Prostate gland (tissue), 2 donors: ENCODE results near the gene AP3M1. TPM values are rescaled to one million over a fixed set of nuclear protein-coding genes. Genes with fewer than 3 reads are reported as not detected.

Source experiments
- DNase-seq: peaks from one replicate; pipeline ENCODE4 v3.0.0-alpha.2; 2019; ENCODE audit warnings: low spot score
- H3K27ac ChIP-seq, 2 donors: fragments of 200-600 bp; sonication (generic); 2 replicates each; pipeline ENCODE4 v1.5.1; 2017 to 2019
- H3K27me3 ChIP-seq: fragments of 200-600 bp; sonication (generic); replicated peaks from 2 replicates; pipeline ENCODE4 v1.5.1; 2019; ENCODE audit not compliant: insufficient read depth
- H3K36me3 ChIP-seq, 2 donors: fragments of 200-600 bp; sonication (generic); 1 replicate in 1 of 2; 2 replicates in 1 of 2; pipeline versions ENCODE4 v1.5.1 to v1.8.1; 2017 to 2019
- H3K4me1 ChIP-seq: fragments of 200-600 bp; sonication (generic); replicated peaks from 2 replicates; pipeline ENCODE4 v1.5.1; 2019
- H3K4me3 ChIP-seq, 2 donors: fragments of 200-600 bp; sonication (generic); 2 replicates each; pipeline ENCODE4 v1.5.1; 2017 to 2019
- H3K9me3 ChIP-seq: fragments of 200-600 bp; sonication (generic); 2 replicates; pipeline ENCODE4 v1.5.1; 2017
- POLR2A ChIP-seq: fragments of 450-650 bp; IDR thresholded peaks from one replicate; pipeline ENCODE4 v1.6.1; 2016; ENCODE audit warnings: antibody characterized with exemption, mild to moderate bottlenecking
- POLR2AphosphoS5 ChIP-seq: sonication (generic); formaldehyde crosslinking; IDR thresholded peaks from one replicate; pipeline ENCODE4 v1.6.1; 2017; ENCODE audit warnings: antibody characterized with exemption
- WGBS: methylation state at CpG from one replicate; pipeline ENCODE4 v1.1.5; 2018; 5-methylcytosine and 5-hydroxymethylcytosine counted together
- intact Hi-C: fragments of 100-400 bp; cut with DNase I; formaldehyde crosslinking; loops from one replicate; pipeline ENCODE4 v1.14.2; 2022
- total RNA-seq, 2 donors: library from RNA; depleted of rRNA; stranded (reverse); fragments of >200 nt; gene quantifications; one replicate each; pipeline ENCODE4 v1.1.0, GENCODE V29; 2016
- TF ChIP-seq, protein P1 (sequence below), 4 experiments: fragments of 200-600 bp in 2 of 4; fragments of 450-650 bp in 2 of 4; sonication (generic) in 2 of 4; IDR thresholded peaks; 1 replicate in 3 of 4; 2 replicates in 1 of 4; pipeline ENCODE4 v1.5.1; 2016 to 2019; ENCODE audit warnings: antibody characterized with exemption in 4 of 4, mild to moderate bottlenecking in 2 of 4, moderate library complexity in 2 of 4

AP3M1 gene
- total RNA-seq, 2 donors from 2014 or later = 29.6 to 34.9 TPM

DNA sequence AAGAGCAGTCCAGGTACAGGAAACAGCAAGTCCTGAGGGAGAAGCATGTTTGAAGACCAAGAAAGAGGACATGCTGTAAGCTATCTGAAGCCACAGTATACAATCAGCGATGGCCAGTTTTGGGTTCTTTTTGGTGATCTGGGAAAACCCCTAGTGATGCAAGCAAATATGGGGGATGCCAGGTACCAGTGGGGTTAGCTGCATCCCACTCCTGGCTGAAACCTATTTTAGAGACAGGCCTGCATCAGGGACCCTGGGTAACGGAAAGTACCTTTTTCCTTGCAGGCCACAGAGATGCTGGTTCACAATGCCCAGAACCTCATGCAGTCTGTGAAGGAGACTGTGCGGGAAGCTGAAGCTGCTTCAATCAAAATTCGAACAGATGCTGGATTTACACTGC, 32.9 kb downstream of the AP3M1 start:
- intact Hi-C loops = no loop called here
- WGBS = 87% methylated on average over 4 of the region's 4 CpGs

DNA sequence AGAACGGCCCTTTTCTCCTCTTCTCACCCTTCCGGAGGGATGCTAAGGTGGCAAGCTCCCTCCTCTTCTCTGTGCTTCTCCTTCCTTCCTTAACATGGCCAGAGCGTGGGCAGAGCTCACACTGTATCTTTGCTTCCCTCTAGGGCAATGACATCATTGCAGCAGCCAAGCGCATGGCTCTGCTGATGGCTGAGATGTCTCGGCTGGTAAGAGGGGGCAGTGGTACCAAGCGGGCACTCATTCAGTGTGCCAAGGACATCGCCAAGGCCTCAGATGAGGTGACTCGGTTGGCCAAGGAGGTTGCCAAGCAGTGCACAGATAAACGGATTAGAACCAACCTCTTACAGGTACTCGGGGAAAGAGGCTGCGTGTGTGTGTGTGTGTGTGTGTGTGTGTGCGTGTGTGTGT, 36.6 kb downstream of the AP3M1 start:
- H3K4me3 ChIP-seq = no peak overlapping the region
- H3K9me3 ChIP-seq = no peaks in the 10 kb centered on the region
- no peaks in the 10 kb centered on the region for H3K27me3 ChIP-seq
- TF ChIP-seq, protein P1, sequence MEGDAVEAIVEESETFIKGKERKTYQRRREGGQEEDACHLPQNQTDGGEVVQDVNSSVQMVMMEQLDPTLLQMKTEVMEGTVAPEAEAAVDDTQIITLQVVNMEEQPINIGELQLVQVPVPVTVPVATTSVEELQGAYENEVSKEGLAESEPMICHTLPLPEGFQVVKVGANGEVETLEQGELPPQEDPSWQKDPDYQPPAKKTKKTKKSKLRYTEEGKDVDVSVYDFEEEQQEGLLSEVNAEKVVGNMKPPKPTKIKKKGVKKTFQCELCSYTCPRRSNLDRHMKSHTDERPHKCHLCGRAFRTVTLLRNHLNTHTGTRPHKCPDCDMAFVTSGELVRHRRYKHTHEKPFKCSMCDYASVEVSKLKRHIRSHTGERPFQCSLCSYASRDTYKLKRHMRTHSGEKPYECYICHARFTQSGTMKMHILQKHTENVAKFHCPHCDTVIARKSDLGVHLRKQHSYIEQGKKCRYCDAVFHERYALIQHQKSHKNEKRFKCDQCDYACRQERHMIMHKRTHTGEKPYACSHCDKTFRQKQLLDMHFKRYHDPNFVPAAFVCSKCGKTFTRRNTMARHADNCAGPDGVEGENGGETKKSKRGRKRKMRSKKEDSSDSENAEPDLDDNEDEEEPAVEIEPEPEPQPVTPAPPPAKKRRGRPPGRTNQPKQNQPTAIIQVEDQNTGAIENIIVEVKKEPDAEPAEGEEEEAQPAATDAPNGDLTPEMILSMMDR (IDR thresholded peaks at IDR 0.05) = no peak
- TF ChIP-seq POLR2A (no peak), POLR2AphosphoS5 (no peak)
- H3K4me1 ChIP-seq = no peaks in the 10 kb centered on the region
- intact Hi-C loops = no loop called here
- DNase-seq = no peak
- 69% methylated on average over 12 of the region's 12 CpGs for WGBS
- peaks cover 2 to 17% of the 10 kb centered on the region in 2 donors for H3K36me3 ChIP-seq
- peak overlapping the region in 1 of 2 donors; percentile 21 for H3K27ac ChIP-seq

More for the DNA sequence above, 32.9 kb downstream of the AP3M1 start:
- Histone ChIP-seq H3K4me1 (peaks cover 7% of the 10 kb centered on the region), H3K27me3 (no peaks in the 10 kb centered on the region), H3K9me3 (no peaks in the 10 kb centered on the region), H3K36me3 (peaks cover 2 to 5% of the 10 kb centered on the region in 2 donors), H3K4me3 (no peak overlapping the region), H3K27ac (no peak overlapping the region)
- TF ChIP-seq, protein P1 (IDR thresholded peaks at IDR 0.05) = no peak
- TF ChIP-seq POLR2AphosphoS5 (no peak), POLR2A (no peak)
- no peak for DNase-seq

DNA sequence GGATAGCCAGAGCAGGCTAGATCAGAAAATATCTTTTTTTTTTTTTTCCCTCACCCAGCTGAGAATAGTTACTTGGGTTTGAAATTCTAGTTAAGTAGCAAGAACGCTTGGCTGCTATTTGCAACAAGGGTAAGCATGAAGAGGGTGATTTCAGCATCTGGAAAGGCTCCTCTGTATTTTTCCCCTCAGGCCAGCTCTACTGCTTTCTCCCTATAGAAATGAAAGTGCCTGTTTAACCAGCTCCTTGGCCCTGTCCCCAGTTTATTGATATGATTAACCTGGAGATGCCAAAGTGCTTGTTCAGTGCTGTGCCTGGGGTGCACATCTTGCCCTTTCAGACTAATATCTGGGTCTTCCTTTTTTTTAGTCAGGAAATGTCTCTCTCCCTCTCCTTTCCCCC, 37.1 kb downstream of the AP3M1 start:
- intact Hi-C loops = no loop called here
- DNase-seq = peak; percentile 16
- no peaks in the 10 kb centered on the region for H3K9me3 ChIP-seq
- H3K27me3 ChIP-seq = no peaks in the 10 kb centered on the region
- peak overlapping the region in 1 of 2 donors; percentile 21 for H3K27ac ChIP-seq
- TF ChIP-seq POLR2A (no peak), POLR2AphosphoS5 (no peak)
- TF ChIP-seq, protein P1 (IDR thresholded peaks at IDR 0.05) = no peak
- no peaks in the 10 kb centered on the region for H3K4me1 ChIP-seq
- H3K4me3 ChIP-seq = no peak overlapping the region
- 32% methylated on average over 1 of the region's 1 CpG for WGBS
- peaks cover 2 to 19% of the 10 kb centered on the region in 2 donors for H3K36me3 ChIP-seq

DNA sequence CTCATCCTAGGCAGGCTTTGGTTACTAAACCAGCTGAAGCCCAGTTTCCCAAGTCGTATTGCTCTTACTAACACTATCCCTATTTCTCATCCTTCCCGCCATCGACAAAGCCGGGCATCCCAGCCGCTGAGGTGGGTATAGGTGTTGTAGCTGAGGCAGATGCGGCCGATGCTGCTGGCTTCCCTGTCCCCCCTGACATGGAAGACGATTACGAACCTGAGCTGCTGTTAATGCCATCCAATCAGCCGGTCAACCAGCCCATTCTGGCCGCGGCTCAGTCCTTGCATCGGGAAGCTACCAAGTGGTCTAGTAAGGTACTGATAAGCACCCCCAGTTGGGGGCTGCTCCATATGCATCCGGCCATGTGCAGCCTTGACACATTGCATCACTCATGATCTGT, 38.8 kb downstream of the AP3M1 start:
- intact Hi-C loops = no loop called here
- Histone ChIP-seq H3K27ac (no peak overlapping the region), H3K27me3 (no peaks in the 10 kb centered on the region), H3K9me3 (no peaks in the 10 kb centered on the region), H3K36me3 (peaks cover 2 to 19% of the 10 kb centered on the region in 2 donors), H3K4me3 (no peak overlapping the region), H3K4me1 (no peaks in the 10 kb centered on the region)
- no peak for DNase-seq
- TF ChIP-seq, protein P1 (IDR thresholded peaks at IDR 0.05) = no peak
- TF ChIP-seq POLR2AphosphoS5 (no peak), POLR2A (no peak)
- 96% methylated on average over 14 of the region's 14 CpGs for WGBS

DNA sequence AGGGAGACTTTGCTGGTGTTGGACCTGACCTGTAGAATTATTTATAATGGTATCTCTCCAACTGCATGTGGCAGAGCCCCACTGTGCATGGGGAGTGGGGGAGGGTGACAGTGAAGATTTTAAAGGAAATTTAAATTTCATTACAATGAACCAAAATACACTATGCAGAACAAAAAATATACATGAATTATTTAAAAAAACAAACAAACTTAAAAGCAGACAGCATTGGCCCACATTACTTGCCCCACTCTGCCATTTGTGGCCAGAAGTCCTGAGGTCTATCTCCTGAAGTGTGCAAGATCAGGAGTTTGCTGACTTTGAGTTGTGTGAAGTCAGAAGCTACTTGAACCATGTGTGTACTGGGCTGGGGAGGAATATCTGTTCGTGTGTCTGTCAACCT, 40.5 kb downstream of the AP3M1 start:
- Histone ChIP-seq H3K4me1 (no peaks in the 10 kb centered on the region), H3K36me3 (peaks cover 0 to 23% of the 10 kb centered on the region in 2 donors)
- intact Hi-C loops = no loop called here

More for the DNA sequence above, 40.5 kb downstream of the AP3M1 start:
- TF ChIP-seq, protein P1 (IDR thresholded peaks at IDR 0.05) = no peak
- TF ChIP-seq POLR2A (no peak), POLR2AphosphoS5 (no peak)
- no peak for DNase-seq
- H3K4me3 ChIP-seq = no peak overlapping the region
- H3K27me3 ChIP-seq = no peaks in the 10 kb centered on the region
- 64% methylated on average over 1 of the region's 1 CpG for WGBS
- H3K9me3 ChIP-seq = no peaks in the 10 kb centered on the region
- no peak overlapping the region for H3K27ac ChIP-seq
